Ureter (tissue), 1 donor: Measurements from ENCODE around the gene BEST2. TPM values are rescaled to one million over a fixed set of nuclear protein-coding genes. Genes with fewer than 3 reads are reported as not detected.

Source experiments
- DNase-seq: peaks from one replicate; pipeline ENCODE4 v3.0.0-alpha.2; 2020; ENCODE audit warnings: low spot score
- total RNA-seq: library from RNA; stranded (reverse); gene quantifications from one replicate; pipeline ENCODE4 v1.2.4, GENCODE V29; 2023
- donor health status: DM: yes; HTN: yes; CAD: no.

Gene BEST2
- total RNA-seq, 1 donor from 2014 or later: not detected

GRCh38 chr19:12800466-12800770, 48.8 kb downstream of the BEST2 start:
- DNase-seq: no peak

DNA sequence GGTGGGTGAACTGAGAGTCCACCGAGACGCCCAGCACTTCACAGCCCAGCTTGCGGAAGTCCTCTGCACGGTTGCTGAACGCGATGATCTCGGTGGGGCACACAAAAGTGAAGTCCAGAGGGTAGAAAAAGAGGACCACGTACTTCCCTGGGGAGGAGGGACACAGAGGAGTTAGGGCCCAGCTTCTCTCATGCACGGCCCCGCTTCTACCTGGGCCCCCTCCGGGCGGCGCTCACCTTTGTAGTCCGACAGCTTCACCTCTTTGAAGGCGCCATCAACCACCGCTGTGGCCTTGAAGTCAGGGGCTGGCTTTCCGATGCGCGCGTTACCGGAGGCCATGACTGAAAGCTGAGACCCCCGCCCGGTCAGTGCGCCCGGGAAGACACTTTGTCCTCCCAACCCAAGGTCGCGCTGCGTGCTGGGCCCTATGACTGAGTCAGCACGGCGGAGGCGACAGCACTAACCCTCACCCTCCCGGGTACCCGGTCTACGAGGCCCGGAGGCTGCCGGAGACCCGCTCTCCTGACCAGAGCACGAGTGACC, 49.4 kb downstream of the BEST2 start:
- no peak for DNase-seq

DNA sequence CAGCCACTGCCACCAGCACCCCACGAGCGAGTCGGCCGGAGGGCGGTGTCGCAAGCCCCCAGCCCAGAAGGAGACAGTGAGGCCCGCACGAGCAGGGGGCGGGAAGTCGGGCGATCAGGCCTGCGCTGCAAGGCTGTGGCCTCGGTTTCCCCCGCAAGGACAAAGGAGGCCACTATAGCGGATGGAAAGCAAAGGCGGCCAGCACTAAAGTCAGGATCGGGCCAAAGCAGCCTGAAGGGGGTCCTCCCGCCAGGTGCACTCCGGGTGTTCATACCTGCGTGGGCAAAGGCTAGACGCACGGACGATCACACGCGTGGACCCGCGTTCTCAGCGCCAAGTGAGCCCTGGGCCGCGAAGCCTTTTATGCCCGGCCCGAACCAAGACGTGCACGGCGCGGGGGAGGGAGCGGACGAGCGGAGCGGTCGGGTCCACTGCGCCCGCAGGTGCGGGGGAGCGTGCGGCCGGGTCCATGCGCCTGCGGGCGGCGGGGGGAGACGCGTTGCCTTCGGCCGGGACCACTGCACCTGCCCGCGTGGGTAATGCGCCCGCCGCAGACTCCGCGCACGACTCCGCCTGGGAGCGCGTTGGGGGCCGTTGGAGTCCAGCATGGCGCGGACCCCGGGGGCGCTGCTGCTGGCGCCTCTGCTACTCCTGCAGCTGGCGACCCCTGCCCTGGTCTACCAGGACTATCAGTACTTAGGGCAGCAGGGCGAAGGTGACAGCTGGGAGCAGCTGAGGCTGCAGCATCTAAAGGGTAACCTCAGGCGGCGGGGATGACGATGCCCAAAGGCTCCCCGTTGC, 50.1 kb downstream of the BEST2 start, which contains the start of the genes PRDX2 and THSD8:
Gene PRDX2 (minus strand): TSS at position 335 of the 801 bp plus-strand sequence. CDS start 539 bp downstream, outside the sequence.
Gene THSD8 (plus strand): TSS at position 604 of the 801 bp plus-strand sequence. CDS start 3 bp downstream, at position 607.
- no peak for DNase-seq

DNA sequence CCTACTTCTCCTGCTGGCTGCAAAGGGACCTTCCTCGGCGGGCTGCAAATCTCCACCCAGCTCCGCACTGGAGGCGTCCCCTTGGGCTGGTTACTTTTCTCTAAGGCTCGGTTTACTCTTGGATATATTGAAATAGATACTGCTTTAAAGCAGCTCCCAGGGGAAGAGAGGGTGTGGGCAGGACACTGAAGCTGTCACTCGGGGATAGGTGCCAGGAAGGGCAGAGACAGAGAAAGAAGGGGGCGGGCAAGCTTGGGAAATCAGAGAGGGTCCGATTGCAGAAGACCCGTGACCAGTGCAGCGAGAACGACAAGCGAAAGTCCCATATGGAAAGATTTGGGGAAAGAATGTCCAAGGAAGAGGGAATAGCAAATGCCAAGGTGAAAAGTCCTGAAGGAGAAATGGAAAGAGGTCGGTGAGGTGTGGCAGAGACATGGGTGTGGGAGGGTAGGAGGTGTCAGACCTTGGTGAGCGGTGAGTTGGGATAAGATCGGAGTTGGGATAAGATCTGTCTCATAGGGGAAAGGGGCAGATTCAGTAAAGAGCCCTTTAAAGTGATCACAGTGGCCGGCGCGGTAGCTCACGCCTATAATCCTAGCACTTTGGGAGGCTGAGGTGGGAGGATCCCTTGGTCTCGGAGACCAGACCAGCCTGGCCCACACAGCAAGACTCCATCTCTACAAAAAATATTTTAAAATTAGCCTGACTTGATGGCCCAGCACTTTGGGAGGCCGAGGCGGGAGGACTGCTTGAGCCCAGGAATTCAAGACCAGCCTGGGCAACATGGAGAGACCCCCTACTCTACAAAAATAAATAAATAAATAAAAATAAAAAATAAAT, 50.9 kb downstream of the BEST2 start:
- no peak for DNase-seq

- DNase-seq: no peak
These were observed 52.5 kb downstream of the BEST2 start for GRCh38 chr19:12804051-12804450.

- peak; percentile 89 for DNase-seq
These were observed 54.9 kb downstream of the BEST2 start, which contains the start of gene RNASEH2A for GRCh38 chr19:12806242-12807081. TSS of gene RNASEH2A (plus strand) at chr19:12806584. CDS start at chr19:12806674, 90 bp downstream.

Other genes with a start within 250 kb of the BEST2 start
- 31.1 TPM for gene ZNF564, start 200.3 kb upstream of the BEST2 start, total RNA-seq
- gene ZNF490, start 141.0 kb upstream of the BEST2 start, total RNA-seq: 12.1 TPM
- gene ZNF791, start 140.9 kb upstream of the BEST2 start, total RNA-seq: 40.9 TPM
- gene MAN2B1, start 85.0 kb upstream of the BEST2 start, total RNA-seq: 85.1 TPM
- 11.0 TPM for gene WDR83, start 85.0 kb upstream of the BEST2 start, total RNA-seq
- gene DHPS, start 69.9 kb upstream of the BEST2 start, total RNA-seq: 79.7 TPM
- not detected for gene GNG14, start 63.8 kb upstream of the BEST2 start, total RNA-seq
- gene FBXW9, start 55.2 kb upstream of the BEST2 start, total RNA-seq: 8.7 TPM
- 111 TPM for gene TNPO2, start 27.9 kb upstream of the BEST2 start, total RNA-seq
- gene TRIR, start 17.1 kb upstream of the BEST2 start, total RNA-seq: 132 TPM
- 55.6 TPM for gene GET3, start 14.3 kb upstream of the BEST2 start, total RNA-seq
- gene HOOK2, start 23.8 kb downstream of the BEST2 start, total RNA-seq: 79.0 TPM
- gene JUNB, start 39.7 kb downstream of the BEST2 start, total RNA-seq: 191 TPM
- gene PRDX2, start 50.0 kb downstream of the BEST2 start, total RNA-seq: 196 TPM
- gene THSD8, start 50.3 kb downstream of the BEST2 start, total RNA-seq: 4.4 TPM
- 8.8 TPM for gene RNASEH2A, start 54.8 kb downstream of the BEST2 start, total RNA-seq
- gene RTBDN, start 82.8 kb downstream of the BEST2 start, total RNA-seq: not detected
- gene MAST1, start 86.7 kb downstream of the BEST2 start, total RNA-seq: 0.36 TPM
- gene DNASE2, start 129.7 kb downstream of the BEST2 start, total RNA-seq: 42.2 TPM
- not detected for gene KLF1, start 135.4 kb downstream of the BEST2 start, total RNA-seq
- gene GCDH, start 139.4 kb downstream of the BEST2 start, total RNA-seq: 35.6 TPM
- 0.52 TPM for gene SYCE2, start 167.5 kb downstream of the BEST2 start, total RNA-seq
- 60.9 TPM for gene FARSA, start 181.9 kb downstream of the BEST2 start, total RNA-seq
- 643 TPM for gene CALR, start 186.8 kb downstream of the BEST2 start, total RNA-seq
- gene RAD23A, start 194.1 kb downstream of the BEST2 start, total RNA-seq: 96.5 TPM
- 12.4 TPM for gene GADD45GIP1, start 205.4 kb downstream of the BEST2 start, total RNA-seq
- gene DAND5, start 217.8 kb downstream of the BEST2 start, total RNA-seq: not detected
- gene NFIX, start 243.7 kb downstream of the BEST2 start, total RNA-seq: 91.7 TPM